ENCODE data around the gene CDHR5. TPM values are rescaled to one million over a fixed set of nuclear protein-coding genes. Genes with fewer than 3 reads are reported as not detected.

CDHR5 gene
- total RNA-seq, 1 experiment from 2014 or later, result not detected

DNA sequence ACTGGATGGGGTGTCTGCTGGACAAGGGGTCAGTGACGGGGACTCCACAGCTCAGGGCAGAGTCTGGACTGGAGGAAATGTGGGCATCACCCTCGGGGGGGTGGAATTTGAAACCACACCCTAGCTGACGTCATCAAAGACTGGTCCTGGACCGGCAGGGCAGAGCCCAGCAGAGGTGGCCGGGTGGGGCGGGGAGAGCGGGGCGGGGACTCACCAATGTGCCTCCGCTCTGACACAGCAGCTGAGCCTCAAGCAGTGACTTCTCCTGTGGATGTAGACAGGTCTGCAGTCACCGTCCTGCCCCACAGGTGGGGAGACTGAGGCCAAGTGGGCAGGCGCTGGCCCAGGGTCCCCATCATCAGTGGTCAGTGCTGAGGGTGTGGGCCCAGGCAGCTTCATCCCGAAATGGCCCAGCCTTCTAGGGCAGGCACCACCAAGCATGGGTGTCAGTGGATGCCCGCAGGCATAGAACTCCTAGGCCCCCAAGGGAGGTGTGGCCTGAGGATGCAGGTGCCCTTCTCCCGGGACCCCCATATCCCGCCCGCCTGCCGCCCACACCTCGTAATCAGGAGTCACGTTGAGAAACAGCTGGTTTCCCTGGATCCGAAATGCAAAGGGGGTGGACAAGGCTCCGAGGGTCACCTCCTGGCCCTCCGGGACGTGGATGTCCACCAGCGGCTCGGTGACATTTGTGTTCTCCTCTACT lies 603 bp downstream of the CDHR5 start:
- peaks cover 4% of the 10 kb centered on the region for H3K4me1 ChIP-seq (replicated peaks)
- no peak for DNase-seq (ENCODE audit: low read depth in 1 of 2, low spot score in 2 of 2)
- H3K27ac ChIP-seq, result no peak overlapping the region
- H3K9me3 ChIP-seq (replicated peaks), result no peaks in the 10 kb centered on the region
- no peaks in the 10 kb centered on the region for H3K36me3 ChIP-seq
- H3K4me3 ChIP-seq, result no peak overlapping the region
- H3K27me3 ChIP-seq (replicated peaks), result no peaks in the 10 kb centered on the region

- Histone ChIP-seq H3K27me3 (replicated peaks) (no peaks in the 10 kb centered on the region), H3K4me3 (no peak overlapping the region), H3K27ac (no peak overlapping the region), H3K9me3 (replicated peaks) (no peaks in the 10 kb centered on the region), H3K4me1 (replicated peaks) (peaks cover 3% of the 10 kb centered on the region), H3K36me3 (no peaks in the 10 kb centered on the region)
- DNase-seq (ENCODE audit: low read depth in 1 of 2, low spot score in 2 of 2), result no peak
These were observed 1.3 kb downstream of the CDHR5 start for GRCh38 chr11:623349-623869.

DNA sequence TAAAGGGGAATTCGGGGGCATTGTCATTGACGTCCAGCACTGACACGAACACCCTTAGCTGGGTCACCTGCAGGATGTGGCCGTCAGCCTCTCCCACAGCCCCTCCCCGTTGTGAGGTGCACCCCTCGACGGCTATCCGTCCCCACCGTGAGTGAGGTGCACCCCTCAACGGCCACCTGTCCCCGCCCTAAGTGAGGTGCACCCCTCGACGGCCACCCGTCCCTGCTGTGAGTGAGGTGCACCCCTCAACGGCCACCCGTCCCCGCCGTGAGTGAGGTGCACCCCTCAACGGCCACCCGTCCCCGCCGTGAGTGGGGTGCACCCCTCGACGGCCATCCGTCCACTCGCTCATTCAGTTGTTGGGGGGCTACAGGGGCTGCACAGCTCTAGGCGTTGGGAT lies 2.9 kb downstream of the CDHR5 start:
- Histone ChIP-seq H3K9me3 (replicated peaks) (no peaks in the 10 kb centered on the region), H3K4me3 (no peak overlapping the region), H3K36me3 (no peaks in the 10 kb centered on the region), H3K27ac (no peak overlapping the region), H3K27me3 (replicated peaks) (no peaks in the 10 kb centered on the region), H3K4me1 (replicated peaks) (no peaks in the 10 kb centered on the region)
- DNase-seq (ENCODE audit: low read depth in 1 of 2, low spot score in 2 of 2), result no peak

GRCh38 chr11:620935-621814 lies 3.6 kb downstream of the CDHR5 start:
- no peak overlapping the region for H3K4me3 ChIP-seq

DNA sequence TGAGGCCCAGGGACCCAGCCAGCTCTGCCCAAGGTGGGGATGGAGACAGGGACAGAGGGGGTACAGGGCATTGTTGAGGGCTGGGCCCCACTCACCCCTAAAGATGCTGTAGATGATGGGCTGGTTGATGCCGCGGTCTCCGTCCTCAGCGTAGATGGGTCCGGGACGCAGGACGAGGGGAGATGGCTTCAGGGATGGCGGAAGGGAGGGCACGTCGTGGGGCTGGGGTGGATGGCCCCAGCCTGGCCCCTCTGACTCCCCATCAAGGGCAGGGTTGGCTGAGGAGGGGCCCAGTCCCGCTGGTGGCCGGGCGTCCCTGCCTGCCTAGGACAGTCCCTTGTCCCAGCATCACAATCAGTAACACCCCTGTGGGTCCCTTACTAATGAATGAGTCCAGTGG lies 4.6 kb downstream of the CDHR5 start:
- Histone ChIP-seq H3K36me3 (peaks cover 5% of the 10 kb centered on the region; the same call in 1 of the 2 replicates), H3K4me3 (no peak overlapping the region), H3K9me3 (replicated peaks) (no peaks in the 10 kb centered on the region), H3K27ac (no peak overlapping the region), H3K4me1 (replicated peaks) (peaks cover 6% of the 10 kb centered on the region), H3K27me3 (replicated peaks) (no peaks in the 10 kb centered on the region)
- no peak for DNase-seq (ENCODE audit: low read depth in 1 of 2, low spot score in 2 of 2)

More at GRCh38 chr11:620935-621814, 3.6 kb downstream of the CDHR5 start:
- no peak for DNase-seq (ENCODE audit: low read depth in 1 of 2, low spot score in 2 of 2)
- Histone ChIP-seq H3K27me3 (replicated peaks) (no peaks in the 10 kb centered on the region), H3K4me1 (replicated peaks) (0 out of 2 replicates have a peak, but pooled peaks cover 1% of the 10 kb centered on the region), H3K9me3 (replicated peaks) (no peaks in the 10 kb centered on the region), H3K36me3 (no peaks in the 10 kb centered on the region), H3K27ac (no peak overlapping the region)

DNA sequence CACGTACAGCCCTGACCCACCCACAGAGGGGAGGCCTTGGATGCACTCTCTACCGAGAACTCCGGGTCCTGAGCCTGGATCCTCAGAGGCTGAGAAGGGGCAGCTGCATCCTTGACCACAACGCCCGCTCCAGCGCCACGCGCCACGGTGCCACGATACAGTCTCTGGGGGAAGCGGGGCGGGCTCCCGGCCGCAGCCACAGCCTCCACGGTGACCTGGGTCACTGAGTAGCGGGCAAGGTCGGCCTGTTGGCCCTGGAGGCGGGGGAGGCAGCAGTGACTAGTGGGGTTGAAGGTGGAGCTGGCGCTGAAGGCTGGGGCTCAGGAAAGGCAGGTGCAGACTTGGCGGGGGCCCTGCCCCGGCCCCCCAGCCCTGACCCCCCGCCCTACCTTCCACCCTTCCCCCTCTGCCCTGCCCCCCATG lies 5.1 kb downstream of the CDHR5 start:
- H3K27ac ChIP-seq, result no peak overlapping the region
- peaks cover 8% of the 10 kb centered on the region for H3K4me1 ChIP-seq (replicated peaks)
- no peaks in the 10 kb centered on the region for H3K9me3 ChIP-seq (replicated peaks)
- H3K4me3 ChIP-seq, result no peak overlapping the region
- no peaks in the 10 kb centered on the region for H3K27me3 ChIP-seq (replicated peaks)
- DNase-seq (ENCODE audit: low read depth in 1 of 2, low spot score in 2 of 2), result no peak
- H3K36me3 ChIP-seq, result peaks cover 11% of the 10 kb centered on the region; the same call in 1 of the 2 replicates

DNA sequence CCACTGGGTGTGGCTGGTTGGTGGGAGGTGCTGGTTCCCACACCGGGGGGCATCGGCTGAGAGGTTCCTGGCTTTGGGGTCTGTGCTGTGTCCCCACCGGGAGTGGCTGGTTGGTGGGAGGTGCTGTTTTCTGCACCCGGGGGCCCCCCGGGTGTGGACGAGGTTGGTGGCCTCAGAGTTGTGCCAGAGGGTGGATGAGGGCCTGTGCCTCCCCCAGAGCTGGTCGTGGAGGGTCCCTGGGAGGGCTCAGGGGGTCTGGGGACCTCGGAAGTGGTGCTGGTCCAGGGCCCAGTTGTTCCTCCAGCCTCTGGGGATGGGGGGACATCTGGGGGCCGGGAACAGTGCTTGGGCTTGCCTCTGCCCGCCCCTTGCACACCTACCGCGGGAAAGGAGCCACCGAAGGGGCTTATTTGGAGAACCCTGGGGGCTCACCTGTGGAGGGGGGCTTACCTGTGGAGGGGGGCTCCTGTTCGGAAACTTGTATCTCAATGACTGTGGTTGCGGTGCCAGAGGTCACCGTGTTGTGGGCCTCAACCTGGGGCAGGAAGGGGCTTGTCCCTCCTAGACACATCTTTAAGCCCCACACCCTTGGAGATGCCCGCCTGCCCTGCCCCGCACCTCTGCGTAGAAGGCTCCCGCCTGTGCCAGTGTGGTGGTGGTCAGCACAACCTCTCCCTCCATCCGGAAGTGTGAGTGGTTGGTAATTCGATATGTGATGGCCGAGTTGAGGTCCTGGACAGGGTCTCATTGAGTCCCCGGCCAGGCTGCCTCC lies 5.7 kb downstream of the CDHR5 start:
- Histone ChIP-seq H3K36me3 (peaks cover 11% of the 10 kb centered on the region; the same call in 1 of the 2 replicates), H3K4me3 (no peak overlapping the region), H3K4me1 (replicated peaks) (peaks cover 8% of the 10 kb centered on the region), H3K27ac (no peak overlapping the region), H3K27me3 (replicated peaks) (no peaks in the 10 kb centered on the region), H3K9me3 (replicated peaks) (no peaks in the 10 kb centered on the region)
- no peak for DNase-seq (ENCODE audit: low read depth in 1 of 2, low spot score in 2 of 2)

GRCh38 chr11:617912-618682 lies 6.7 kb downstream of the CDHR5 start:
- no peak overlapping the region for H3K27ac ChIP-seq
- peaks cover 14% of the 10 kb centered on the region for H3K36me3 ChIP-seq
- H3K4me1 ChIP-seq (replicated peaks), result peaks cover 8% of the 10 kb centered on the region
- H3K4me3 ChIP-seq, result no peak overlapping the region
- H3K27me3 ChIP-seq (replicated peaks), result no peaks in the 10 kb centered on the region
- H3K9me3 ChIP-seq (replicated peaks), result no peaks in the 10 kb centered on the region
- no peak for DNase-seq (ENCODE audit: low read depth in 1 of 2, low spot score in 2 of 2)

DNA sequence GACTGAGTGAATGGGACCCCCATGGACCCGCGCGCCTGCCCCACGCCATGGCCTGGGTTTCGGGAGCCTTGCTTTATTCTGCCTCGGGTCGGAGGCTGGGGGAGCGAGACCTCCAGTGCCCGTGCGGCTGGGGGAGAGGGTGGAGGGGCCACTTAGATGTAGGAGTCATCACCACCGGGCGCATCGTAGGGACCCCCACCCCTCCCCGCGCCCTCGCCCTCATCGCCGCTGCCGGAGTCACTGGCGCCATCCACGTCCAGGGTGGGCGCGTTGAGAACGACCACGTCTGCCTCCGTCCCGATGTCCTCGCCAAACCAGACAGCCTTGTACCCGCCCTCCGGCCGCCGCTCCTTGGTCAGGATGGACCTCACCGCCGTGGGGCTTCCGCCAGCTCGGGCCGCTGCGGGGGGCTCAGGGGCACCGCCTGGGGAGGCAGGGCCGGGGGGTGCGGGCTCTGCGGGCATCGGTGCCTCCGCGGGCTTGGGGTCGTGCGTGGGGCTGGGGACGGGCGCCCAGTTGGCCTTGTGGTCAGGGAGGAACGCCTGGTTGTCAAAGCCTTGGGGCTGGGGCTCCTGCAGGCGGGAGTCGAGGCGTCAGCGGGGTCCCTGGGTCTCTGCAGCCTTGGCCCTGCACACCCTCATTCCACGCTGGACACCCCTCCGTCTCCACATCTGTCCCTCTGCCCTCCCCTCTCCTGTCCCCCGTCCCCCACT lies 7.4 kb downstream of the CDHR5 start:
- DNase-seq (ENCODE audit: low read depth in 1 of 2, low spot score in 2 of 2), result no peak
- Histone ChIP-seq H3K27ac (no peak overlapping the region), H3K36me3 (peaks cover 21% of the 10 kb centered on the region), H3K9me3 (replicated peaks) (no peaks in the 10 kb centered on the region), H3K4me1 (replicated peaks) (peaks cover 8% of the 10 kb centered on the region), H3K27me3 (replicated peaks) (no peaks in the 10 kb centered on the region), H3K4me3 (no peak overlapping the region)

- Histone ChIP-seq H3K27me3 (replicated peaks) (no peaks in the 10 kb centered on the region), H3K9me3 (replicated peaks) (no peaks in the 10 kb centered on the region), H3K36me3 (peaks cover 25% of the 10 kb centered on the region), H3K27ac (no peak overlapping the region), H3K4me3 (peak overlapping the region; percentile 78; the same call in 1 of the 2 replicates), H3K4me1 (replicated peaks) (peaks cover 8% of the 10 kb centered on the region)
- no peak for DNase-seq (ENCODE audit: low read depth in 1 of 2, low spot score in 2 of 2)
These were observed 8.2 kb downstream of the CDHR5 start for GRCh38 chr11:616320-617198.

DNA sequence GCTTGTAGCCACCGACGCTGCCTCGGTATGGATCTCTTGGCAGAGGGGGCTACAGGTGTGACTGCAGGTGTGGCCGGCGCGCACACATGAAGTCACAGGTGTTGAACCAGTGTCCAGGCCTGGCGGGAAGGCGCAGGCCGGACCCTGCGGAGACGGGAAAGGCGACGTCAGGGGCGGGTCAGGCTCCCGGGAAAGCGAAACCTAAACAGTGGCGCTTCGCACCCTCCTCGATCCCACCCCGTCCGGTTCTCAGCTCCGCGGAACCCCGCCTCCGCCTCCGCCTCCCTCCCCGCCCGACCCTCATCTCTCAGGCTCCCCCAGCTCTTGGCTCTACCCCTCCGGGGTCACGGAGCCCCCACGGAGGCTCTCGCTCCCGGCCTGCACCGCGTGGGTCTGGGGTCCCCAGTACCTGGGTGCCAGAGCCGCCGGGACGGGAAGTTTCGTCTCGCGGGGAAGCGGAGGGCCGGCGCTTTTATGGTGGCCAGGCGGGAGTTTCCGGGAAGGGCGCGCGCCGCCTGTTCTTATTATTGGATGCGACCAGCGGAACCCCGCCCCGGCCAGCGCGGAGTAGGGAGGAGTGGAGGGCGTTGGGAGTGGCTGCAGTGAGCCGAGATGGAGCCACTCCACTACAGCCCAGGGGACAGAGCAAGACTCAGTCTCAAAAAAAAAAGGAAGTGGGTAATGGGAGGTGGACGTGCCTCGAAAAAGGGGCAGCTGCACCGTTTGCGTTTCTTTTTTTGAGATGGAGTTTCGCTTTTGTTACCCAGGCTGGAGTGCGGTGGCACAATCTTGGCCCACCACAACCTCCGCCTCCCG lies 9.0 kb downstream of the CDHR5 start, which contains the start of gene IRF7:
Gene IRF7 (minus strand): TSS at position 447 of the 816 bp plus-strand sequence. CDS start 586 bp downstream, outside the sequence.
- peak within 1 kb of the TSS; percentile 92 for H3K27ac ChIP-seq
- peaks cover 8% of the 10 kb centered on the region for H3K4me1 ChIP-seq (replicated peaks)
- no peaks in the 10 kb centered on the region for H3K27me3 ChIP-seq (replicated peaks)
- no peaks in the 10 kb centered on the region for H3K9me3 ChIP-seq (replicated peaks)
- peak; percentile 82 to 87 for DNase-seq (ENCODE audit: low read depth in 1 of 2, low spot score in 2 of 2)
- peak within 1 kb of the TSS; percentile 78 for H3K4me3 ChIP-seq
- H3K36me3 ChIP-seq, result peaks cover 33% of the 10 kb centered on the region

All from SJSA1 (cell line).